ENCODE data around the gene CNTNAP5.

CNTNAP5 gene

GRCh38 chr2:124025171-124025580, at the start of gene CNTNAP5:
CNTNAP5 (plus strand) TSS chr2:124025287; CDS start chr2:124025651, 364 bp downstream.
- DNase-seq, result no peak

- no peak for DNase-seq
Measured at GRCh38 chr2:123976054-123976648, 48.9 kb upstream of the CNTNAP5 start.

- DNase-seq, result peak in 1 of 2 donors; percentile 10
Measured at GRCh38 chr2:123993728-123994323, 31.3 kb upstream of the CNTNAP5 start.

- no peak for DNase-seq
Measured at GRCh38 chr2:123999681-124000080, 25.4 kb upstream of the CNTNAP5 start.

GRCh38 chr2:124001696-124002430, 23.2 kb upstream of the CNTNAP5 start:
- no peak for DNase-seq

GRCh38 chr2:124018890-124019289, 6.2 kb upstream of the CNTNAP5 start:
- no peak for DNase-seq

GRCh38 chr2:124024561-124025170, 421 bp upstream of the CNTNAP5 start:
- no peak for DNase-seq

- DNase-seq, result no peak
Measured at GRCh38 chr2:124025891-124026434, 876 bp downstream of the CNTNAP5 start.

GRCh38 chr2:124026503-124026902, 1.4 kb downstream of the CNTNAP5 start:
- DNase-seq, result no peak

GRCh38 chr2:124027182-124027581, 2.1 kb downstream of the CNTNAP5 start:
- DNase-seq, result no peak

- DNase-seq, result no peak
Measured at GRCh38 chr2:124032799-124033198, 7.7 kb downstream of the CNTNAP5 start.

- DNase-seq, result no peak
Measured at GRCh38 chr2:124034265-124034664, 9.2 kb downstream of the CNTNAP5 start.

- DNase-seq, result no peak
Measured at GRCh38 chr2:124035001-124035400, 9.9 kb downstream of the CNTNAP5 start.

- no peak for DNase-seq
Measured at GRCh38 chr2:124039032-124039431, 13.9 kb downstream of the CNTNAP5 start.

GRCh38 chr2:124039762-124040291, 14.7 kb downstream of the CNTNAP5 start:
- no peak for DNase-seq

- DNase-seq, result no peak
Measured at GRCh38 chr2:124045894-124046293, 20.8 kb downstream of the CNTNAP5 start.

GRCh38 chr2:124046332-124046731, 21.2 kb downstream of the CNTNAP5 start:
- no peak for DNase-seq

- DNase-seq, result no peak
Measured at GRCh38 chr2:124048102-124048501, 23.0 kb downstream of the CNTNAP5 start.

GRCh38 chr2:124048664-124049063, 23.6 kb downstream of the CNTNAP5 start:
- DNase-seq, result no peak

- no peak for DNase-seq
Measured at GRCh38 chr2:124049136-124049535, 24.0 kb downstream of the CNTNAP5 start.

GRCh38 chr2:124050833-124051497, 25.9 kb downstream of the CNTNAP5 start:
- DNase-seq, result no peak

- no peak for DNase-seq
Measured at GRCh38 chr2:124053796-124054195, 28.7 kb downstream of the CNTNAP5 start.

- DNase-seq, result no peak
Measured at GRCh38 chr2:124063596-124063995, 38.5 kb downstream of the CNTNAP5 start.

Data from CD4-positive, alpha-beta T cell treated with Interleukin-4 for 1 hour (primary cell).